Neural cell (in vitro differentiated cells): ENCODE measurements around the gene SCG5. TPM values are rescaled to one million over a fixed set of nuclear protein-coding genes. Genes with fewer than 3 reads are reported as not detected.

ENCODE experiments used
- H2AFZ ChIP-seq: fragments of 200-600, 300-800 bp; sonication (generic), shearing (Covaris generic); 2 replicates; pipeline ENCODE4 v1.6.0; 2014; ENCODE audit warnings: low read depth, mild to moderate bottlenecking, antibody characterized with exemption, low read length, moderate library complexity
- H3F3A ChIP-seq: fragments of 200-600 bp; shearing (Covaris generic); 2 replicates; pipeline ENCODE4 v1.6.1; 2016; ENCODE audit warnings: mild to moderate bottlenecking, moderate library complexity, mixed read lengths, antibody characterized with exemption, low read length; ENCODE audit not compliant: insufficient read depth, poor library complexity, severe bottlenecking
- H3K27ac ChIP-seq: fragments of 200-600, 300-800 bp; sonication (generic), shearing (Covaris generic); 2 replicates; pipeline ENCODE4 v1.5.1; 2014; ENCODE audit warnings: mild to moderate bottlenecking, low read length, moderate library complexity
- H3K27me3 ChIP-seq: fragments of 300-800, 200-600 bp; sonication (generic), shearing (Covaris generic); 2 replicates; pipeline ENCODE4 v1.6.0; 2014; ENCODE audit warnings: mild to moderate bottlenecking, low read depth, low read length, moderate library complexity; ENCODE audit not compliant: insufficient read depth
- H3K36me3 ChIP-seq: fragments of 300-800, 200-600 bp; sonication (generic), shearing (Covaris generic); 2 replicates; pipeline ENCODE4 v1.5.1; 2014; ENCODE audit warnings: mild to moderate bottlenecking, antibody characterized with exemption, low read length, moderate library complexity; ENCODE audit not compliant: insufficient read depth
- H3K4me2 ChIP-seq: fragments of 300-800, 200-600 bp; sonication (generic), shearing (Covaris generic); 2 replicates; pipeline ENCODE4 v1.6.0; 2014; ENCODE audit warnings: mild to moderate bottlenecking, low read length
- H3K4me3 ChIP-seq: fragments of 300-800, 200-600 bp; sonication (generic), shearing (Covaris generic); 2 replicates; pipeline ENCODE4 v1.5.1; 2014; ENCODE audit warnings: mild to moderate bottlenecking, low read length, moderate library complexity
- H3K79me2 ChIP-seq: fragments of 200-600 bp; shearing (Covaris generic); replicated peaks from 2 replicates; pipeline ENCODE4 v1.6.0; 2014; ENCODE audit warnings: mild to moderate bottlenecking, low read length, moderate library complexity; ENCODE audit not compliant: insufficient read depth
- H3K9ac ChIP-seq: fragments of 300-800, 200-600 bp; sonication (generic), shearing (Covaris generic); 2 replicates; pipeline ENCODE4 v1.6.1; 2016; ENCODE audit warnings: mild to moderate bottlenecking, low read length, mixed read lengths
- H3K9me2 ChIP-seq: fragments of 200-600 bp; shearing (Covaris generic); 2 replicates; pipeline ENCODE4 v1.6.1; 2016; ENCODE audit warnings: mild to moderate bottlenecking, low read length, mixed read lengths; ENCODE audit not compliant: insufficient read depth
- H3K9me3 ChIP-seq: fragments of 200-600, 300-800 bp; sonication (generic), shearing (Covaris generic); 2 replicates; pipeline ENCODE4 v1.6.1; 2016; ENCODE audit warnings: mild to moderate bottlenecking, mixed run types, low read length, moderate library complexity, mixed read lengths
- H4K20me1 ChIP-seq: fragments of 200-600 bp; shearing (Covaris generic); 2 replicates; pipeline ENCODE4 v1.6.1; 2016; ENCODE audit warnings: mild to moderate bottlenecking, mixed run types; ENCODE audit not compliant: insufficient read depth
- CTCF ChIP-seq: fragments of 450-650 bp; IDR thresholded peaks from 2 replicates; pipeline ENCODE4 v1.5.1; 2014; ENCODE audit warnings: antibody characterized with exemption, mild to moderate bottlenecking, moderate library complexity; ENCODE audit not compliant: poor library complexity, severe bottlenecking
- EP300 ChIP-seq: fragments of 450-650 bp; conservative IDR thresholded peaks from 2 replicates; pipeline ENCODE4 v1.6.1; 2014; ENCODE audit warnings: antibody characterized with exemption, mild to moderate bottlenecking, moderate library complexity; ENCODE audit not compliant: poor library complexity, severe bottlenecking
- EZH2 ChIP-seq: fragments of 200-600, 300-800 bp; shearing (Covaris generic), sonication (generic); IDR thresholded peaks from 2 replicates; pipeline ENCODE4 v1.6.1; 2014; ENCODE audit warnings: antibody characterized with exemption, low read length, borderline replicate concordance, mild to moderate bottlenecking; ENCODE audit not compliant: insufficient read depth, poor library complexity, severe bottlenecking
- MXI1 ChIP-seq: fragments of 450-650 bp; conservative IDR thresholded peaks from 2 replicates; pipeline ENCODE4 v1.6.1; 2014; ENCODE audit warnings: antibody characterized with exemption, mild to moderate bottlenecking; ENCODE audit not compliant: poor library complexity, severe bottlenecking
- POLR2AphosphoS5 ChIP-seq: IDR thresholded peaks from 2 replicates; pipeline ENCODE4 v1.6.1; 2012
- RAD21 ChIP-seq: fragments of 450-650 bp; conservative IDR thresholded peaks from 2 replicates; pipeline ENCODE4 v1.6.1; 2014; ENCODE audit warnings: antibody characterized with exemption, mild to moderate bottlenecking, moderate library complexity
- SMC3 ChIP-seq: fragments of 450-650 bp; conservative IDR thresholded peaks from 2 replicates; pipeline ENCODE4 v1.6.1; 2014; ENCODE audit warnings: antibody characterized with exemption, mild to moderate bottlenecking, moderate library complexity; ENCODE audit not compliant: poor library complexity
- TAF1 ChIP-seq: IDR thresholded peaks from 2 replicates; pipeline ENCODE4 v1.6.1; 2012; ENCODE audit warnings: low read depth
- polyA plus RNA-seq: library from polyadenylated mRNA; depleted of rRNA; stranded (reverse); fragments of >200 nt; gene quantifications from 2 replicates; pipeline ENCODE4 v1.2.3, GENCODE V29; 2014
- TF ChIP-seq, protein P1 (sequence below): IDR thresholded peaks from 2 replicates; pipeline ENCODE4 v1.6.1; 2012; ENCODE audit warnings: borderline replicate concordance

The SCG5 gene
- polyA plus RNA-seq, 1 donor from 2014 or later: 116 TPM

- H3K9me2 ChIP-seq: no peaks in the 10 kb centered on the region
- H3K79me2 ChIP-seq: no peaks in the 10 kb centered on the region
- no peak overlapping the region for H3K9ac ChIP-seq
- H3K9me3 ChIP-seq: no peaks in the 10 kb centered on the region
- no peaks in the 10 kb centered on the region for H3F3A ChIP-seq
- H3K27ac ChIP-seq: no peak overlapping the region
- no peak overlapping the region for H3K4me3 ChIP-seq
- H3K27me3 ChIP-seq: no peaks in the 10 kb centered on the region
- no peaks in the 10 kb centered on the region for H4K20me1 ChIP-seq
- H3K36me3 ChIP-seq: no peaks in the 10 kb centered on the region
- TF ChIP-seq TAF1 (no peak), MXI1 (no peak), EP300 (no peak), CTCF (no peak), RAD21 (no peak), POLR2AphosphoS5 (no peak), SMC3 (no peak), EZH2 (no peak)
- TF ChIP-seq, protein P1, sequence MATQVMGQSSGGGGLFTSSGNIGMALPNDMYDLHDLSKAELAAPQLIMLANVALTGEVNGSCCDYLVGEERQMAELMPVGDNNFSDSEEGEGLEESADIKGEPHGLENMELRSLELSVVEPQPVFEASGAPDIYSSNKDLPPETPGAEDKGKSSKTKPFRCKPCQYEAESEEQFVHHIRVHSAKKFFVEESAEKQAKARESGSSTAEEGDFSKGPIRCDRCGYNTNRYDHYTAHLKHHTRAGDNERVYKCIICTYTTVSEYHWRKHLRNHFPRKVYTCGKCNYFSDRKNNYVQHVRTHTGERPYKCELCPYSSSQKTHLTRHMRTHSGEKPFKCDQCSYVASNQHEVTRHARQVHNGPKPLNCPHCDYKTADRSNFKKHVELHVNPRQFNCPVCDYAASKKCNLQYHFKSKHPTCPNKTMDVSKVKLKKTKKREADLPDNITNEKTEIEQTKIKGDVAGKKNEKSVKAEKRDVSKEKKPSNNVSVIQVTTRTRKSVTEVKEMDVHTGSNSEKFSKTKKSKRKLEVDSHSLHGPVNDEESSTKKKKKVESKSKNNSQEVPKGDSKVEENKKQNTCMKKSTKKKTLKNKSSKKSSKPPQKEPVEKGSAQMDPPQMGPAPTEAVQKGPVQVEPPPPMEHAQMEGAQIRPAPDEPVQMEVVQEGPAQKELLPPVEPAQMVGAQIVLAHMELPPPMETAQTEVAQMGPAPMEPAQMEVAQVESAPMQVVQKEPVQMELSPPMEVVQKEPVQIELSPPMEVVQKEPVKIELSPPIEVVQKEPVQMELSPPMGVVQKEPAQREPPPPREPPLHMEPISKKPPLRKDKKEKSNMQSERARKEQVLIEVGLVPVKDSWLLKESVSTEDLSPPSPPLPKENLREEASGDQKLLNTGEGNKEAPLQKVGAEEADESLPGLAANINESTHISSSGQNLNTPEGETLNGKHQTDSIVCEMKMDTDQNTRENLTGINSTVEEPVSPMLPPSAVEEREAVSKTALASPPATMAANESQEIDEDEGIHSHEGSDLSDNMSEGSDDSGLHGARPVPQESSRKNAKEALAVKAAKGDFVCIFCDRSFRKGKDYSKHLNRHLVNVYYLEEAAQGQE: no peak
- no peak overlapping the region for H3K4me2 ChIP-seq
- H2AFZ ChIP-seq: no peak overlapping the region
These were observed 34.7 kb downstream of the SCG5 start for GRCh38 chr15:32676169-32676568.

DNA sequence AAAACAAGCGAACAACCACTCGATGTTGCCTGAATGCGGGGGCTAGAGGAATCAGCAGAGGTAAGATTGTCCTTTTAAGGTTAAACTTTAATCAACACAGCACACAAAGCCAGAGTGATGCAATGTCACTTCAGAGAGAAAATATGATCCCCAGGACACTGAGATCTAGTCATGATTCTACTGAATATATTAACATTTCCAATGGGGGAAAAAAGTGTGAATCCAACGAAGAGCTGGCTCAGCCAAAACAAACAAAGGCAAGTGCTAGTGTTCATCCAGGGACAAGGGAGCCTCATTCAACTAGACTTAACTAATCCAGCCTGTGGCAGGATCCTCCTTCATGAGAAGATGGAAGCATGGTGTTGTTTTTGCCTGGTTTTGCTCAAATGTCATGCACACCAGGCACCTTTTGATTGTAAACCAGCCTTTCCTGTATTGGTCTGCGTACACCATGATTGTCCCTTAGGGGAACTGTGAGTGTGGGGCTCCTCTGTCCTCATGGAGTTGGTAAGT, 35.8 kb downstream of the SCG5 start:
- Histone ChIP-seq H3K4me2 (no peak overlapping the region), H3K9me3 (no peaks in the 10 kb centered on the region), H3K4me3 (no peak overlapping the region), H3K9me2 (no peaks in the 10 kb centered on the region), H3K27me3 (no peaks in the 10 kb centered on the region), H4K20me1 (no peaks in the 10 kb centered on the region), H3K27ac (no peak overlapping the region), H3K79me2 (no peaks in the 10 kb centered on the region), H3F3A (no peaks in the 10 kb centered on the region), H2AFZ (no peak overlapping the region), H3K36me3 (no peaks in the 10 kb centered on the region), H3K9ac (no peak overlapping the region)
- TF ChIP-seq POLR2AphosphoS5 (no peak), RAD21 (no peak), EP300 (no peak), TAF1 (no peak), EZH2 (no peak), SMC3 (no peak), MXI1 (no peak), CTCF (no peak)
- TF ChIP-seq, protein P1: no peak
